ENCODE measurements around the gene OR51T1.

- TF ChIP-seq ZNF157 (tag by site-specific recombination; IDR thresholded peaks at IDR 0.05) = no peak
- no peak for TF ChIP-seq CTCF (tag by site-specific recombination; IDR thresholded peaks at IDR 0.05)
- TF ChIP-seq ZNF202 (tag by site-specific recombination; IDR thresholded peaks at IDR 0.05; ENCODE audit: borderline replicate concordance) = no peak
- no peak for TF ChIP-seq SP7 (tag by site-specific recombination; IDR thresholded peaks at IDR 0.05)
- TF ChIP-seq ZNF133 (tag by site-specific recombination; IDR thresholded peaks at IDR 0.05) = no peak
Measured at GRCh38 chr11:4848908-4849532, 32.7 kb upstream of the OR51T1 start, which contains the start of gene OR51S1.
